ENCODE measurements around the gene BIRC2.

BIRC2 gene

GRCh38 chr11:102346748-102347461 is at the start of gene BIRC2:
TSS of gene BIRC2 (plus strand) at chr11:102347214. CDS start at chr11:102349855, 2,641 bp downstream.
- peak; percentile 93 for DNase-seq

- peak; percentile 74 for DNase-seq
These were observed 46.2 kb upstream of the BIRC2 start for GRCh38 chr11:102300837-102301236.

- no peak for DNase-seq
These were observed 44.8 kb upstream of the BIRC2 start for GRCh38 chr11:102302241-102302640.

GRCh38 chr11:102304686-102305085 is 42.3 kb upstream of the BIRC2 start:
- no peak for DNase-seq

GRCh38 chr11:102305352-102306047 is 41.5 kb upstream of the BIRC2 start:
- DNase-seq = no peak

- no peak for DNase-seq
These were observed 40.9 kb upstream of the BIRC2 start for GRCh38 chr11:102306048-102306597.

GRCh38 chr11:102306817-102307726 is 39.9 kb upstream of the BIRC2 start:
- peak; percentile 66 for DNase-seq

- DNase-seq = no peak
These were observed 39.3 kb upstream of the BIRC2 start for GRCh38 chr11:102307727-102308038.

- DNase-seq = no peak
These were observed 37.1 kb upstream of the BIRC2 start for GRCh38 chr11:102309621-102310541.

- no peak for DNase-seq
These were observed 34.3 kb upstream of the BIRC2 start for GRCh38 chr11:102312667-102313066.

GRCh38 chr11:102313238-102313940 is 33.6 kb upstream of the BIRC2 start:
- DNase-seq = no peak

GRCh38 chr11:102314784-102315183 is 32.2 kb upstream of the BIRC2 start:
- DNase-seq = no peak

GRCh38 chr11:102316346-102316904 is 30.6 kb upstream of the BIRC2 start:
- no peak for DNase-seq

- DNase-seq = peak; percentile 98
These were observed 29.8 kb upstream of the BIRC2 start, which contains the start of gene BIRC3 for GRCh38 chr11:102317099-102317767. TSS of gene BIRC3 (plus strand) at chr11:102317484. CDS start at chr11:102324510, 7,026 bp downstream.

GRCh38 chr11:102317768-102318103 is 29.3 kb upstream of the BIRC2 start:
- DNase-seq = no peak

GRCh38 chr11:102318469-102318868 is 28.5 kb upstream of the BIRC2 start:
- DNase-seq = peak; percentile 66

GRCh38 chr11:102319544-102319943 is 27.5 kb upstream of the BIRC2 start:
- DNase-seq = no peak

- DNase-seq = no peak
These were observed 26.8 kb upstream of the BIRC2 start for GRCh38 chr11:102320188-102320587.

- DNase-seq = no peak
These were observed 26.3 kb upstream of the BIRC2 start for GRCh38 chr11:102320679-102321078.

GRCh38 chr11:102322560-102322959 is 24.5 kb upstream of the BIRC2 start:
- DNase-seq = no peak
